ENCODE results near the gene C19orf38. TPM values are rescaled to one million over a fixed set of nuclear protein-coding genes. Genes with fewer than 3 reads are reported as not detected.

C19orf38 gene
- total RNA-seq, 1 experiment from 2014 or later: 0.61 TPM

DNA sequence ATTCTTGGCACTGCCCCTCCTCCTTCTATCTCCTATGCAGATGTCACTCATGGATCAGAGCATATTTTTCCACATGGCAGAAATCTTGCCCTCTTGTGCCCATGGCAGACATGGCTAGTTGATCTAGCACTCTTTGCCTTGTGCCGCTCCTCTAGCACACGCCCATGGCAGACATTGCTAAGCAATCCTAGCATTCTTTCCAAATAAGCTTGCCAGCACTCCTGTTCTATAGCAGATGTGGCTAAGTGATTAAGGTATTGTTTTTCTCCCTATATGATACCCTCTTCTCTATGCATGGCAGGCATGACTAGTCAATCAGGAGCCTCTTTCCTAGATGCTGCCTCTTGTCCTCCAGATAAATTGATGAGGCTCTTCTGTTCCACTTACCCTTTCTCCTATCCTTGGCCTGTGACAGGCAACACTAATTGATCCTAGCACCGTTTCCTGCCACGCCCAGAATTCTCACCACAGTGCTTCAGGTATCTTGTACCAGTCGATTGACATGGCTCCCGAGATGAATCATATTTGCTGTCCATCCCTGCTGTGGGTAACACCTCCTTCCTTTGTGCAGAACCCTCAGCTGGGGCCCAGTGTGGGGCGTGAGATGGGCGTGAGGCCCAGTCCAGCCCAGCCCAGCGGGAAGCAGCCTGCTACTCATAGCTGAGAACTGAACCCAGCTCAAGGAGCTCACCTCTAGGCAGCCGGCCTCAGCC, 39.1 kb upstream of the C19orf38 start:
- Mint-ChIP-seq H3K4me3 (ENCODE audit: unreplicated experiment) (no peak overlapping the region), H3K36me3 (ENCODE audit: insufficient read depth, unreplicated experiment) (peaks cover 61% of the 10 kb centered on the region), H3K27ac (ENCODE audit: unreplicated experiment) (peak overlapping the region; percentile 19), H3K9me3 (ENCODE audit: unreplicated experiment) (no peaks in the 10 kb centered on the region), H3K27me3 (ENCODE audit: insufficient read depth, unreplicated experiment) (no peaks in the 10 kb centered on the region), H3K4me1 (ENCODE audit: low read depth, unreplicated experiment) (no peaks in the 10 kb centered on the region)
- no TSS peak for BruUV-seq (replicated peaks)
- DNase-seq: no peak
- no peaks in the 10 kb centered on the region for H3K27me3 ChIP-seq (replicated peaks; ENCODE audit: control insufficient read depth, insufficient read depth, low read length)
- H3K4me3 ChIP-seq (ENCODE audit: low read depth, low read length): no peak overlapping the region
- ChIA-PET POLR2A (no interaction called here), CTCF (interaction anchor here (0.6 to 0.7 kb wide), 2 partner anchors 62 to 92 kb away, joined by 3 read pairs; partner anchors contain the start of gene DNM2)
- no peaks in the 10 kb centered on the region for H3K4me1 ChIP-seq
- H3K36me3 ChIP-seq (ENCODE audit: control insufficient read depth, insufficient read depth, low read length): no peaks in the 10 kb centered on the region; the same call in 1 of the 2 replicates
- H3K9me3 ChIP-seq: no peaks in the 10 kb centered on the region
- intact Hi-C loops (cut with micrococcal nuclease; ENCODE audit: unreplicated experiment): no loop called here
- TF ChIP-seq, protein P1, sequence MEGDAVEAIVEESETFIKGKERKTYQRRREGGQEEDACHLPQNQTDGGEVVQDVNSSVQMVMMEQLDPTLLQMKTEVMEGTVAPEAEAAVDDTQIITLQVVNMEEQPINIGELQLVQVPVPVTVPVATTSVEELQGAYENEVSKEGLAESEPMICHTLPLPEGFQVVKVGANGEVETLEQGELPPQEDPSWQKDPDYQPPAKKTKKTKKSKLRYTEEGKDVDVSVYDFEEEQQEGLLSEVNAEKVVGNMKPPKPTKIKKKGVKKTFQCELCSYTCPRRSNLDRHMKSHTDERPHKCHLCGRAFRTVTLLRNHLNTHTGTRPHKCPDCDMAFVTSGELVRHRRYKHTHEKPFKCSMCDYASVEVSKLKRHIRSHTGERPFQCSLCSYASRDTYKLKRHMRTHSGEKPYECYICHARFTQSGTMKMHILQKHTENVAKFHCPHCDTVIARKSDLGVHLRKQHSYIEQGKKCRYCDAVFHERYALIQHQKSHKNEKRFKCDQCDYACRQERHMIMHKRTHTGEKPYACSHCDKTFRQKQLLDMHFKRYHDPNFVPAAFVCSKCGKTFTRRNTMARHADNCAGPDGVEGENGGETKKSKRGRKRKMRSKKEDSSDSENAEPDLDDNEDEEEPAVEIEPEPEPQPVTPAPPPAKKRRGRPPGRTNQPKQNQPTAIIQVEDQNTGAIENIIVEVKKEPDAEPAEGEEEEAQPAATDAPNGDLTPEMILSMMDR (IDR thresholded peaks at IDR 0.05; ENCODE audit: insufficient read depth in 1 of 2, low read depth in 1 of 2, low read length in 1 of 2, severe bottlenecking in 1 of 2, unreplicated experiment in 1 of 2): no peak

DNA sequence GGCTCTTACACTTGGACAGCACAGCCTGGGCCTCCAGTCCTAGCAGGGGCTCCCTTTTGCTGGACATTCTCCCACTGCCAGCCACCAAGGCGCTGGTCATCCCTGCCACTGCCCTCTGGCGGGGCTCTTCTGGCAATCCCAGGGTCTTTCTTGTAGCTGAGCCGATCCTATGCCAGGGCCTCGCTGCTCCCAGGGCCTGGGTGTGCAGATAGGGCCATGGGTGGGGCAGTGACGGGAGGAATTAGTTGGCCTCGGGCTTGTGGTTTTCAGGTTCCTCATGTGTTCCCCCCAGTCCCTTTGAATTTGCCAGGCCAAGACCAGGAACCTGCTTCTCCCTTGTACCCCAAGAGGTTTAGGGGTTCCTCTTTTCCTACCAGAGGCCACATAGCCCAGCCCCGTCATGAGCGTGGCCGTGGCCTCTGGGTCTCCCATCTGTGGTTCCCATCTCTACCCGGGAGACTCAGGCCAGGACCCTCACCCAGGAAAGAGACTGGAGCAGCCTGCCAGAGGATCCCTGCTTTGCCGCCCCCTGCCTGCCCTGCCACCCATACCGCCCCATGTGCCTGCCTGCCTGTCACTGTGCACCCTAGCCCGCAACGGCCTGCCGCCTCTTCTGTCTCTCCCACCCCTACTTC, 38.4 kb upstream of the C19orf38 start:
- DNase-seq: no peak
- H3K27ac Mint-ChIP-seq (ENCODE audit: unreplicated experiment): no peak overlapping the region
- H3K27me3 Mint-ChIP-seq (ENCODE audit: insufficient read depth, unreplicated experiment): no peaks in the 10 kb centered on the region
- TF ChIP-seq, protein P1 (IDR thresholded peaks at IDR 0.05; ENCODE audit: insufficient read depth in 1 of 2, low read depth in 1 of 2, low read length in 1 of 2, severe bottlenecking in 1 of 2, unreplicated experiment in 1 of 2): no peak
- H3K4me1 Mint-ChIP-seq (ENCODE audit: low read depth, unreplicated experiment): no peaks in the 10 kb centered on the region
- intact Hi-C loops (cut with micrococcal nuclease; ENCODE audit: unreplicated experiment): no loop called here
- CTCF ChIA-PET: interaction anchor here (0.7 kb wide), 1 partner anchor 92 kb away, joined by 3 read pairs; the partner anchor contains the start of gene DNM2
- Histone ChIP-seq H3K4me1 (no peaks in the 10 kb centered on the region), H3K9me3 (no peaks in the 10 kb centered on the region), H3K4me3 (ENCODE audit: low read depth, low read length) (no peak overlapping the region), H3K36me3 (ENCODE audit: control insufficient read depth, insufficient read depth, low read length) (no peaks in the 10 kb centered on the region; the same call in 1 of the 2 replicates), H3K27me3 (replicated peaks; ENCODE audit: control insufficient read depth, insufficient read depth, low read length) (no peaks in the 10 kb centered on the region)
- no peaks in the 10 kb centered on the region for H3K9me3 Mint-ChIP-seq (ENCODE audit: unreplicated experiment)
- peaks cover 66% of the 10 kb centered on the region for H3K36me3 Mint-ChIP-seq (ENCODE audit: insufficient read depth, unreplicated experiment)
- BruUV-seq (replicated peaks): no TSS peak
- POLR2A ChIA-PET: no interaction called here
- H3K4me3 Mint-ChIP-seq (ENCODE audit: unreplicated experiment): no peak overlapping the region

DNA sequence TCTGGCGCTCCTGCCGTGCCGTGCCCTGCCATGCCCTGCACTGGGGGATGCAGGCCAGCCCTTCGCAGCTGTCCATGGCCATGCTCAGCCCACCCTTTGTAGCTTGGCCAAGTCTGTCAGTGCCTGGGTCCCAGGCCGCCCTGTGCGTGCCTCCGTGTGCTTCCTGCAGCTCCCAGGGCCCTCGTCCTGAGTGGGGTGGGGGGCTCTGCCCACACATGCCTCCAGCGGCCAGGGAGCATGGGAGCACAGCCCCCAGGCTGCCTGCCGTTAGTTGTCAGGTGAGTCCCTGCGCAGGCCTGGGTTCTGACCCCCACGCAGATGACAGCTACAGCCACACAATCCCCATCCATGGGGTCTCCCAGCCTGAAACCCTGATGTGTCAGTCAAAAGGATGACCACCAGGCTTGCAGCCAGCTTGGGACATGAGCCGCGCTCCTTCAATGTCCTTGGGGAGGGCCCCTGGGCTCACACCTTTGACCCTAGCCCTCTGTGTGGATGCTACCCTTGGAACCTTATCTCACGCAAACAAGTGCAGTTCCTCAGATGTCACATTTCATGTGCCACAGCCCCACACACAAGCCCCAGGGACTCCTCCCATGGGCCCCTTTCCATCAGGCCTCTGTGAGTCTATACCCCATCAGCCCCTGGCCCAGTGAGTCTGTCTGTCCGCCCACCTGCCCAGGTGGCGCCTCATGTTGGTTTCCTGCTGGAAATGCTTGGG, 36.7 kb upstream of the C19orf38 start:
- no peaks in the 10 kb centered on the region for H3K4me1 ChIP-seq
- Mint-ChIP-seq H3K27ac (ENCODE audit: unreplicated experiment) (no peak overlapping the region), H3K36me3 (ENCODE audit: insufficient read depth, unreplicated experiment) (peaks cover 63% of the 10 kb centered on the region), H3K4me1 (ENCODE audit: low read depth, unreplicated experiment) (no peaks in the 10 kb centered on the region), H3K4me3 (ENCODE audit: unreplicated experiment) (no peak overlapping the region), H3K9me3 (ENCODE audit: unreplicated experiment) (no peaks in the 10 kb centered on the region), H3K27me3 (ENCODE audit: insufficient read depth, unreplicated experiment) (no peaks in the 10 kb centered on the region)
- intact Hi-C loops (cut with micrococcal nuclease; ENCODE audit: unreplicated experiment): no loop called here
- ChIA-PET POLR2A (no interaction called here), CTCF (no interaction called here)
- H3K4me3 ChIP-seq (ENCODE audit: low read depth, low read length): no peak overlapping the region
- BruUV-seq (replicated peaks): no TSS peak
- H3K9me3 ChIP-seq: no peaks in the 10 kb centered on the region
- H3K27me3 ChIP-seq (replicated peaks; ENCODE audit: control insufficient read depth, insufficient read depth, low read length): no peaks in the 10 kb centered on the region
- no peaks in the 10 kb centered on the region; the same call in 1 of the 2 replicates for H3K36me3 ChIP-seq (ENCODE audit: control insufficient read depth, insufficient read depth, low read length)
- TF ChIP-seq, protein P1 (IDR thresholded peaks at IDR 0.05; ENCODE audit: insufficient read depth in 1 of 2, low read depth in 1 of 2, low read length in 1 of 2, severe bottlenecking in 1 of 2, unreplicated experiment in 1 of 2): no peak
- DNase-seq: no peak
